ENCODE data around the gene MRTFA.

The MRTFA gene

DNA sequence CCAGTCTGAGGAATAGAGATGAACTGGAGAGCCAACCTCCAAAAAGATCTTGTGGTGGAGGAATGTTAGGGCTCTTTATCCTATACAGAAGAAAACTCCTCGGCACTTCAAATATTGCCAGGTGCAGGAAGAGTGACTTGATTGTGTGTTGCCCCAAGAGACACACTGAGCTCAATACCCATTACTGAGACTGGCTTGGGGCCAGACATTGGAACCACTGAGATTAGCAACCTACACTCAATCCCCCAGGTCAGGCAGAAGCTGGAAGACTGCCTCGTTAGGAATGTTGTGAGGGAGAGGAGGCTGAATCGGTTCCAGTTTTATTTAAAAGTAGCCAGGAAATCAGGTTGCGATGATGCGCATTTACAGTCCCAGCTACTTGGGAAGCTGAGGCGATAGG is 268.5 kb downstream of the MRTFA start:
- no peaks in the 10 kb centered on the region for H3K27me3 ChIP-seq
- no peak overlapping the region for H3K27ac ChIP-seq
- H3K9ac ChIP-seq, result no peak overlapping the region
- 0 out of 2 replicates have a peak, but pooled peaks cover 15% of the 10 kb centered on the region for H4K20me1 ChIP-seq
- H3K9me3 ChIP-seq, result no peaks in the 10 kb centered on the region
- TF ChIP-seq Cebpa-rat (IDR thresholded peaks at IDR 0.05), result no peak
- H3K4me3 ChIP-seq, result no peak overlapping the region
- no peak overlapping the region for H3K4me2 ChIP-seq
- H3K4me1 ChIP-seq, result peaks cover 38% of the 10 kb centered on the region
- H3K36me3 ChIP-seq, result peaks cover 62% of the 10 kb centered on the region

DNA sequence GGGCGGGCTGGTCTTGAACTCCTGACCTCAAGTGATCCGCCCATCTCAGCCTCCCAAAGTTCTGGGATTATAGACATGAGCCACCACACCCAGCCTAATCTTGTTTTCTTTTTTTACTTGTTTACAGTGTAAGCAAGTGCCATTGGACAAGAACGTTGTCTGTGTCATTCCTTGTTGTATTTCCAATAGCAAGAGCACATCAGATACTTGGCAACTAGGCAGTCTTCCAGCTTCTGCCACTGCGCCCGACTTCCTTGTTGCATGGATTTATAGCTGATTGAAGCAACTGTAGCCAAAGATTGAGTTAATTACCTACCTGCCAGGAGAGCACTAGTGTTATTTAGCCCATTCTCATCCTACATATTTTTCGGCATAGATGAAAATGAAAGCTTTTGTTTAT is 269.2 kb downstream of the MRTFA start:
- H3K4me1 ChIP-seq, result peaks cover 31% of the 10 kb centered on the region
- peaks cover 66% of the 10 kb centered on the region for H3K36me3 ChIP-seq
- H3K9me3 ChIP-seq, result no peaks in the 10 kb centered on the region
- no peaks in the 10 kb centered on the region for H3K27me3 ChIP-seq
- no peak overlapping the region for H3K27ac ChIP-seq
- 0 out of 2 replicates have a peak, but pooled peaks cover 9% of the 10 kb centered on the region for H4K20me1 ChIP-seq
- TF ChIP-seq Cebpa-rat (IDR thresholded peaks at IDR 0.05), result no peak
- H3K9ac ChIP-seq, result no peak overlapping the region
- no peak overlapping the region for H3K4me3 ChIP-seq
- H3K4me2 ChIP-seq, result no peak overlapping the region

DNA sequence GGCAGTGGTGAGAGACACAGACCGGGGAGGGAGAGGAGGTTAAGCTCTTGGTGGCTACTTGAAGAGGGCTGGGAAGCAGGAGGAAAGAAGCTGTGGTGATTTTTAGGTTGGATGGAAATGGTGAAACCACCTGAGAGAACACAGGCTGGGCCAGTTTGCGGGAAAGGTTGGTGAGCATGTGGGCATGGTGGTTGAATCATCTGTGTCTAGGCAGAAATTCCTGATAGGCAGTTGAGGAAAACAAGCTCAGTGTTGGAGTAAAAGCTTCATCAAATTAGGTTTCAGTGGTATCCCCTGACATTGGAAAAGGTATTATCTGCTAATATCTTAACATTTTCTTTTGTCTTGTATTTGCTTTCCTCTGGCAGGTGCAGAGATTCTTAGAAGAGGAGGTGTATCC is 270.5 kb downstream of the MRTFA start:
- Histone ChIP-seq H3K27me3 (no peaks in the 10 kb centered on the region), H3K27ac (no peak overlapping the region), H3K4me2 (no peak overlapping the region), H3K9ac (no peak overlapping the region), H3K4me1 (peaks cover 19% of the 10 kb centered on the region), H3K9me3 (no peaks in the 10 kb centered on the region), H3K36me3 (peaks cover 79% of the 10 kb centered on the region), H3K4me3 (no peak overlapping the region), H4K20me1 (0 out of 2 replicates have a peak, but pooled peaks cover 6% of the 10 kb centered on the region)
- TF ChIP-seq Cebpa-rat (IDR thresholded peaks at IDR 0.05), result no peak

DNA sequence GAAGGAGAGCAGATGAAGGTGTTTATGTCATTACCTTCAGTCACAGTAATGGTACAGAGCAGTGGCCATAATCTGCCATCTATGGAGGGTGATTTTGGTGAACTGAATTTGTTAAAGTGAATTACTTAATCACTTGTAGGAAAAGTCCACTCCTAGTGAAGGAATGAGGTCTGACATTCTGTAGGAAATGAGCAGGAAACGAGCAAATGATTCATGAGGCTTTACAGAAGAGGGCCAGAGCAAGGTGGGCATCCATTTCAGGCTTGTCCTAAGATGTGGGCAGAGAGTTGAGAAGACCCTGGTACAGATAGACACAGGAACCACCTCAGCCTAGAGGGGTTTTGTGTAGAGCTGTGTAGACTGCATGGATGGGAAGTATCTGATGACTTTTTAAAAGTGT is 272.1 kb downstream of the MRTFA start:
- Histone ChIP-seq H3K4me1 (peaks cover 12% of the 10 kb centered on the region; the same call in 1 of the 2 replicates), H4K20me1 (0 out of 2 replicates have a peak, but pooled peaks cover 6% of the 10 kb centered on the region), H3K4me3 (no peak overlapping the region), H3K27me3 (no peaks in the 10 kb centered on the region), H3K36me3 (peaks cover 95% of the 10 kb centered on the region), H3K9ac (no peak overlapping the region), H3K4me2 (no peak overlapping the region), H3K27ac (no peak overlapping the region), H3K9me3 (no peaks in the 10 kb centered on the region)
- TF ChIP-seq Cebpa-rat (IDR thresholded peaks at IDR 0.05), result no peak

DNA sequence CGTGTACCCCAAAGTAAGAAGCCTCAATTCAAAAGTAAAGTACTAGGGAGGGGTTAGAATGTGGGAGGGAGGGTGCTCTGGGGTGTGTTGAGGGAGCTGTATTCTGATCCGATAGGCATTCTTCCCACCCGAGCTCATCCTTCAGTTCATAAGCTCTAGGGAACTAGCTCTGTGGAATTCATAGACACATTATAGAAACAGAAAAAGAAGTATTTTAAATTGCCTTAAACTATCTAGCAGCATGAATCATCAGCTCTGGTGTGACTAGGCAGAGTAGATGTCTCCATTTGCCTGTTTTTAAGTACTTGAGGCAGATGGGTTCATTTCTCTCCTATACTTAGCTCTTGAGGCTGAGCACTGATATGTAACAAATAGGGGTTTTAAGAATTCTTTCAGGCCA is 273.5 kb downstream of the MRTFA start:
- H3K9ac ChIP-seq, result no peak overlapping the region
- peaks cover 100% of the 10 kb centered on the region for H3K36me3 ChIP-seq
- no peaks in the 10 kb centered on the region for H3K9me3 ChIP-seq
- peaks cover 16% of the 10 kb centered on the region; the same call in 1 of the 2 replicates for H4K20me1 ChIP-seq
- no peak overlapping the region for H3K4me3 ChIP-seq
- H3K27ac ChIP-seq, result no peak overlapping the region
- TF ChIP-seq Cebpa-rat (IDR thresholded peaks at IDR 0.05), result no peak
- no peak overlapping the region for H3K4me2 ChIP-seq
- peaks cover 3% of the 10 kb centered on the region; the same call in 1 of the 2 replicates for H3K4me1 ChIP-seq
- no peaks in the 10 kb centered on the region for H3K27me3 ChIP-seq

DNA sequence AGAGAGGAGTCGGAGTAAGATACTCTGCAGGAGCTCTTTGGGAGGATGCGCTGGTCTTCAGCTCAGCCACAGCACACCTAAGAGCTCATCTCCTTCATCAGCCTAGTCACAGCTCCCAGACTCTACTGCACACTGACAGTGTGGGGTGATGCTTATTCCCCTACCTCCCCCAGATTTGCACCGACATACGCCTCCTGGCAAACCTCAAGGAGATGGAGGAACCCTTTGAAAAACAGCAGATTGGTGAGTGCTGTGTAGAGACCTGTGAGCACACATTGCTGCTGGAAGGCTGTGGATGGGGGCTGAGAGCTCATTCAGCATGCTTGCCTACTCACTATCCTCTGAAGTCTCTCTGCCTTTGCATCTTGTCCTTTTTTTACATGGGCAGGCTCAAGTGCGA is 275.4 kb downstream of the MRTFA start:
- peaks cover 100% of the 10 kb centered on the region for H3K36me3 ChIP-seq
- H3K4me3 ChIP-seq, result no peak overlapping the region
- H3K9ac ChIP-seq, result no peak overlapping the region
- no peaks in the 10 kb centered on the region for H3K4me1 ChIP-seq
- no peaks in the 10 kb centered on the region for H3K9me3 ChIP-seq
- H3K27ac ChIP-seq, result no peak overlapping the region
- H3K4me2 ChIP-seq, result no peak overlapping the region
- peaks cover 35% of the 10 kb centered on the region; the same call in 1 of the 2 replicates for H4K20me1 ChIP-seq
- TF ChIP-seq Cebpa-rat (IDR thresholded peaks at IDR 0.05), result no peak
- no peaks in the 10 kb centered on the region for H3K27me3 ChIP-seq
